HG03066 (cell line): Measurements from ENCODE around the gene POFUT2.

Experiments used
- ATAC-seq: cut with Tn5 transposase; IDR thresholded peaks from one replicate; pipeline ENCODE4 v1.9.1; 2021; ENCODE audit warnings: low read depth; ENCODE audit not compliant: unreplicated experiment

Gene POFUT2

DNA sequence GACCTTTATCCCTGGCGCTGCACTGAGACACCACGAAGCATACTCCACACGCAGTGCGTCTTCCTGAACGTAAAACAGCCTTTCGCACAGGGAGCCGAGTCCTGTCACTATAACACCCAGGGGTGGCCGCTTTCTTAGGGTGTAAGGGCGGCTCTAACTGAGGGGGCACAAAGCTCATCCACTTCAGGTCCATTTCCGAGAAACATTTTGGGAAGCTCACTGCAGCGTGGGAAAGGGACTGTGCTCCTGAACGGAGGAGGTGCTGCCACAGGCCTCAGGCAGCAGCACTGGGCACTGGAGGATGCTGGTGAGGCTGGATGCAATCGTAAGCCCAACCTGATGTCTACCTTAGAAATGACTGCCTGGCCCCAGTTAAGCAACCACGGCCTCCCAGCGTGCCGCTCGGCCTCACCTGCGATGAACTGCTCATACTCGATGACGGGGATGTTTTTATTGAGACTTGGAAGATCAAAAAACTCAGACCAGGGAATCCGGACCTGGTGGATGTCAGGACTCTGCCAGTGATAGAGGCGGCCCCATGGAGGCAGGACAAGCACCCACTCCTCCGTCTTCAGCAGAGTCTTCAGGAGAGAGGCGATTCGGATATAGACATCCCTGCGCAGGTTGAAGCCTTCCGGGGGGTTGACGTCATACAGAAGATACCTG is 2.3 kb downstream of the POFUT2 start:
- no peak for ATAC-seq

DNA sequence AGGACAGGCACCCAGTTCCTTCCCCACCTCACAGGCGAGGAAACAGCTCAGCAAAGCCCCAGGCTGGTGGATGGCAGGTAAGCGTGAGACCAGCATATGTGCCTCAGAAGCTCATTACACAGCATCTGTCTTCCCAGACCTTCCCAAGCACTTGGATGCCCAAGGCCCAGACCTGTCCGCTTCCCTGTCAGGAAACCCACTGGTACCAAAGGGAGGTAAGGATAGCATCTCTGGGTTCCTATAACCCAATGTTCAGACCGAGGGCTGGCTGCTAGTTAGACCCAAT is 3.3 kb downstream of the POFUT2 start:
- no peak for ATAC-seq

DNA sequence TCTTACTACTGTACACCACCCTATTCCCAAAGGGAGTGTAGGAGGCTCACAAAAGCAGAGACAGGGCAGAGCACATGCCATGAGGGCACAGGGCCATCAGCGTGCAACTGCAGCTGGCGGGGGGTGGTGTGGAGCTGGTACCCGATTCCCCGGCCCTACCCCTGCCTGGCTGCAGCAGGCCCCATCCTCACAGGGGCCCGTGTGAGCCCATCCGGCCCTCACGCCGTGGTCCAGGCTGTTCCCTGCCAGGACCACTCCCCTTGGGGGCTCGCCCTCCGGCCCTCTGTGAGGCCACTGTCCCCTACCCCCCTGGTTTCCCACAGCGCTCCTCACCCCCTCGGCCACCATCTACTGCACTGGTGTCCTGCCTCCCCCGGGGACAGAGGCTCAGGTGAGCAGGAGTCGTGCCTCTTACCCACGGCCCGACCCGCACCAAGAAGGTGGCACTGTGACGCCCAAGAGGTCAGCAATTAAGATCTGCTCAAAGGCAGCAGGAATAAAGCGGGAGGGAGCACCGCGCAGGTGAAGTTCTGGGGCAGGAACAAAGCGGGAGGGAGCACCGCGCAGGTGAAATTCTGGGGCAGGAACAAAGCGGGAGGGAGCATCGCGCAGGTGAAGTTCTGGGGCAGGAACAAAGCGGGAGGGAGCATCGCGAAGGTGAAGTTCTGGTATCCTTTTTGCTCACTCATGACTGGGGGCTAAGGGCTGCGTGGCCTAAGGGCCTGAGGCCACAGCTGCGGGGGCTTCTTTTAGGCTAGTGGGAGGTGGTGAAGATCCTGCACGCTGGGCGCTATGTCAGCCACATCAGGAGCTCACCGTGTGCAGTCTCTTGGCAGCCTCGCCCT is 3.9 kb downstream of the POFUT2 start:
- ATAC-seq, result no peak

DNA sequence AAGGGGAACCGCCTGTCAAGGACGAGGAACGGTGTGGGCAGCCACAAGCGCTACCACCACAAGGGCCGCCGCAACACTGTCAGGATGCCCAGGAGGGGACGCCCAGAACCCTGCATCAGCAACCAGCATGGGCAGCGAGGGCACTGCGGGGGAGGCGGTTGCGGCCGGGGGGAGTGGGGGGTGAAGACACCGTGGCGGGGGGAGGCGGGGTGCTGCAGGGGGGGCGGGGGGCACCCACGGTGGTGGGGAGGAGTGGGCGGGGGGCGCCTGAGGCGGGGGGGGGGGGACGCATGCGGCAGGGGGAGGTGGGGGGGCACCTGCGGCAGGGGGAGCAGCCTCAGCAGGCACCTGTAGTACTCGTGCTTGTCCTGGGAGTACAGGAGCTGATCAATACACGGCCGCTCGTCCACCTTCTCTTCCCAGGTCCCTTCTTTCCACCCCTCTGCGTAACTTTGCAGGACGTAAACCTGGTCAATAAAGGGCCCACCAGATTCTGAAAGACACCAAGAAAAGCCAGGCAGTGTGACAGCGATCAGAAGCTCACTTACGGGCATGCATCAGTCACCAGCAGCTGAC is 4.6 kb downstream of the POFUT2 start:
- no peak for ATAC-seq

DNA sequence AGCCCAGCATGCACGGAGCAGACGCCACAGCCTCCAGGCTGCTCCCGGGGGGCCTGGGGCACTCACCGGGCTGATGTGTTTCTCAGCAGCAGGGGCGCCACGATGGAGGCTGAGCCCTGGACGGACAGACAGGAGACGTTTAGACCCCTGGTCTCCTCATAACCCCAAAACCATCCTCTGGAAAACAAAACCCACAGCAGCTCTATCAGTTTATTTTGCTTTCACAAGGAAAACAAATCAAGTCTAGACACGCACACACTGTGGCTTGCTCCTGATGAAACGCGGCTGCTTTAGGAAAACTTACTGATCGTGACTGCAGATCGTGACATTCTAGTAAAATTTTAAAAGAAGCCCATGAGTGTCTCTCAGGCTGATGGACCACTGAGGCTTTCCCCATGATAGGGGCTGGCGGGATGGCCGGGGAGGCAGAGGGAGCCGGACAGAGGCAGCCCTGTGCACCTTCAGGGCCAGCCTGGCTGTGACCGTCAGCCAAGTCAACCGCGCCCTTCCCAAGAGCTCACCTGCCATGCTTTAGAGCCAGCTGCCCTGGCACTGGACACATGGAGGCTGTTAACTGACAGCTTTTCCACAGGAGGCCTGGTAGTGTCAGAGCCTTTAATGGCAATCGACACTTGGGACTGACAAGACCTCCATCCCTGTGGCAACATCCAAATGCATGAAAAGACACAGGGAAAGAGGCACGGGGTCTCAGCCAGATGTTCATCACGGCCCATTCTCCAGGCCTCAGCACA is 5.2 kb downstream of the POFUT2 start:
- ATAC-seq, result no peak

DNA sequence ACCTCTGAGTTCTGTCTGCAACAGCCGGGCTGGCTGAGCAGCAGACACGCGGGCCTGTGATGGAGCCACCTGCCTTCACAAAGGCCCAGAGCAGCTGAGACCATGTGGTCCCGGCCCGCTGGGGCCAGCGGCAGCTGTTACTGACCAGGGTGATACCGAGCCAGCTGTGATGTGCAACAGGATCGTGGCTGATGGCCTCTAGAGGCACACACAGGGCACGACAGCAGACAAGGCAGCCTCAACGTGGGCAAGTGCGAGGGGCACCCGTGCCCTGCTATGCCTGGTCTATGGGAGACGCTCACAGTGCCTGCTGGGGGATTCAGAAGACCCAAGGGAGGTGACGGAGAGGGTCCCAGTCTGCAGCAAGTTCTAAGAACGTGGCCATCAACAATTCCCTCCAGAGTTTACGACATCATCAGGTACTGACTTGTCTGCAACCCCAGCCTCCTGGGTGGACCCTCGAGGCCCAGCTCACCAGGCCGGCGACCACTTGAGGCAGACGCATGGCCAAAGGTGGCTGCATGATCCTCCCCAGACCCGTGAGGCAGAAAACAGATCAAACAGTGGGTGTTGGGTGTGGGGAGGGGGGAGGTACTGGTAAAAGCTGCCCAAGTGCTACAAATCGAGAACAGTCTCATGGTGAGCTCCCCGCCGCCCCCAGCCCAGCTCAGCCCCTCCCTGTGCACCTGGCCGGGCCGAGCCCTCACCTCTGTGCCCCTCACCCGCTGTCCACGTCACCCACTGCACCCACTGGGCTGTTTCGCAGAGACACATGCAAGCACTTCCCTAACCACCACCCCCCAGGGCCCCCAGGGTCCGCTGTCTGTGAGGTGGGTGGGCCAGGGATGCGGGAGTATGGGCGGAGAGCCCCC is 6.0 kb downstream of the POFUT2 start:
- no peak for ATAC-seq

DNA sequence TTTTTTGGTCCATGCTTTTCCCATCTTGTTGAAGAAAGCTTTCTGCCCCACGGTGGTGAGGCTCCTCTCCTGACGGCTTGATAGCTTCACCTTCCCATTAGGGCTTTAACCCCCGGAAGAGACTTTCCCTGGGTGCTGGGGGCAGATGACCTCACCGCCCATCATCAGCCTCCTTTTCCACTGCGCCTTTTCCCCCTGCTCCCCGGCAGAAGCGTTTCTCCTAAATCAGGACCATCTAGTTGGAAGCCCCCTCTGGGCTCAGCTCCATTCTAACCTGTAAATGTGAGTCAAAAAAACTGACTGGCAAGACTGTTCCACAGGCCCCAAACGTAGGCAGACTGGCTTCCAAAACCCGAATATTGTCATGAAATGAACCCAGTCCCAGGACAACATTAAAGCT is 6.7 kb downstream of the POFUT2 start:
- ATAC-seq, result no peak

DNA sequence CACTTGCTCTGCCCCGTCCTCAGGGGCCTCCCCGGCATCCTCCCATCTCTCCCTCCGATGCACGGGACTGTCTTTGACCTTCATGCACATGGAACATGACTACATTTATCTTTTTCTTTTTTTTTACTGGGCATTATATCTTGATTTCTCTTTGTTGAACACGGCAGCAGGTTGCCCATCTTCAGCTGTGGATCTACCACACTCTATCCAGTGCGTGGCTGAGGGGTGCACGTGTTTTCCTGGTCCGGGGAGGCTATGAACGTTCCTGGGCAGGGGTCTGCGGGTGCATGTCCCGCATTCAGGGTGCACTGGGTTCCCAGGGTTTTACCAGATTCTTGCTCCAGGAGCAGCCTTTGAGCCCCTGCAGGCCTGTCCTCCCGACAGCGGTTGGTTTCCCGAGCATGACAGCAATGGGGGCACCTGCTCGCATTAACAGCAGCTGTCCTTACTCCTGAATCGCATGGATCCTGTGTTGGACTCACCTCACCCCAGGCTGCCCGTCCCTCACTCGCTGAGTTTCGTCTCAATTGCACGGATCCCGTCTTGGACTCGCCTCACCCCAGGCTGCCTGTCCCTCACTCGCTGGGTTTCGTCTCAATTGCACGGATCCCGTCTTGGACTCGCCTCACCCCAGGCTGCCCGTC is 7.4 kb downstream of the POFUT2 start:
- ATAC-seq, result no peak

DNA sequence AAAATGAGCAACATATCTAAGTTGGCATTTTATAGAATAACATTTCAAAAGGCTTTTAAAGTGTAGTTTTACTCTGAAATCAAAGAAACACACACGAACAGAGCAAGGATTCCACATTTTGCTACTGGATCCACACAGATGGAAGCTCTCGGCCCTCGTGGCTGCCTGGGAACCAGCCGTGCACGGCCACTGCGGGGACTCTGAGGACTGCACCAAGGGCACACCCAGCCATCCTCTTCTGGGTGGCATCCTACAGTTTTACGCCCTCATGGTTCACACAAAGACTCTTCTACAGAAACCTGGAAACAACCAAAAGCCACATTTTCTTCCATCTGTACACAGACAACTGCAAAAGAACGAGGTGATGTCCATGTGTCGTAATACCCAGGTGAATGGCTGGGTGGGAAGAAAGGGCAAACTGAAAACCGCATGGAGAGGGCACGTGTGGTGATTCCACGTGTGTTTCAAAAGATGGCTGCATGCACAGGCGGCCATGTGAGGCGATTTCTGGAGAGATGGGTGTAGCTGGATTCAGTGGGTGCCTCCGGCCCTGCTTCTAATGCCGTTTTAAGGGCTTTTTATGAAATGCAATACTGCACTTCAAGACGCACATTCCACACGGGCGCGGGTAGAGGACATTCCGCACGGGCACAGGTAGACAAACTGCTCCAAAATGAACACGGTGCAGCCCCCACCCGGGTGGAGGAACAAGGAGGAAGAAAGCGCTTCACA is 8.1 kb downstream of the POFUT2 start:
- no peak for ATAC-seq

DNA sequence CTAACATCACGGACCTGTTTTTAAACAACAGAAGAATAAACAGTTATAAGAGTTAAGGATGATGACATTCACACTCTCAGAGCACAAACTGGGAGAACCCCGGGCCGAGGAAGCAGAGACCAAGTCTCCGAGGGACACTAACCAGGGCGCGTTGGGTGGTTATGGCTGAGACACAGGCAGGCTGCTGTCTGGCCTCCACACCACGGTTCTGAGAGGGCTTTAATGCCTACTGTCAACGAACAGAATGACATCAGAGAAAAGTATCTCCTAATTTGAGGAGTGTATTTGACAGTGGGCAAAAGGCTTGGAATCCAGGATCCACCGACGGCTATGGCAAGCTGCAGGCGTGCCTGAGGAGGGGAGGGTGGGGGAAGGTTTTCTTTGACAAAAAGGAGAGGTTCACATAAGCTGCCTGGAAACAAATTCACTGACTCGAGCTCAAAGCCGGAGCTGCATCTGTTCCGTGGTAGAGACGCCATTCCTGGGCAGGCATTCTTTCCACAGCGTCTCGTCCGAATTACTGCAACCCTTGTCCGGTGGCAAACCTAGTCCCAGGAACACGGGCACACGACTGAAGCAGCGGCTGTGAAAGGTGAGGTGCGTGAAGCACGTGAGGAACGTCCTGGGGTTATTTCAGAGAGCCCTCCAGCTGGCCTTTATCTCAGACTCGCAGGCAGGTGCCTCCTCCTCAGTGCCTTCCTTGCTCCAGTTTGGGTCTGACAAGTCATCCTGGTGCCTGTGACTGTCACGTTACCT is 9.4 kb downstream of the POFUT2 start:
- ATAC-seq, result no peak

DNA sequence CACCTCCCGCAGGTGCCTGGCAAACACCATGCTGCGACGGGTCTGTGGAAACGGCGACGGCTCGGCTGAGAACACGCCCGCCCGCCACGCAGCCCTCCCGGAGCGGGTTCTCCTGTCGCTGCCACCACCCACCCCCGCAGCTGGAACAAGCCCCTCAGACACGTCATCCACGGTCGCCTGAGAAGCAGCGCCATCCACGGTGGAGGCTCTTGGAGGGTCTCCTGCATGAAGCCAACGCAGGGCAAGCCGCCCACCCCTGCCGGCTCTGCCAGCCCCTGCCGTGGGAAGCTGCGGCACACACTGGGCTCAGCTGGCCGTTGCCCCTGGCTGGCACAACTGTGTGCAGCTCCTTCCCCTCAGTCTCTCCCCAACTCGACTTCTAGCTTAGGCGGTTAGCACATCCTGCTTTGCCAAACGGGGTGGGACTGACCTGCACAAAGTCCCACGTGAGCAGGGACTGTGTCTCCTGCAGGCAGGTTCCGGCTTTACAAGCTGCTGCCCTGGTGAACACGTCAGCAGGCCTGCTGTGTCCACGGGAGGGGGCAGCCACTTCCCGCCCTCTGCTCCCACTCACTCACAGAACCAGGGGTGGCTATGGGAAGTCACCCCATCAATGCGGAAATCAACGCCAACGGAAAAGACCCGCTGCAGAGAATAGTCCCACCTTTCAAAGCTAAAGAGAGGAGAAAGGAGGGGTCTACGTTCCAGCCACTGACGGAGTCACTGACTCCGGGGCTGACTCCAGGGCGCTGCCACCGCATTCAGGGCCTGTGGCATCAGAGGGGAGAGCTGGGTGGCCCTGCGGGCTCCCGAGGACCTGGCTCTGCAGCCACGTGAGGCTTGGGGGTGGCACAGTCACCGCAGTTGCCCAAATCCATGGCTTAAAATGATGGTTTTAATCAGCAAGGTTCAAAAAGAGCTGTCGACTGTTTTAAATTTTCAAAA is 10.3 kb downstream of the POFUT2 start:
- no peak for ATAC-seq

DNA sequence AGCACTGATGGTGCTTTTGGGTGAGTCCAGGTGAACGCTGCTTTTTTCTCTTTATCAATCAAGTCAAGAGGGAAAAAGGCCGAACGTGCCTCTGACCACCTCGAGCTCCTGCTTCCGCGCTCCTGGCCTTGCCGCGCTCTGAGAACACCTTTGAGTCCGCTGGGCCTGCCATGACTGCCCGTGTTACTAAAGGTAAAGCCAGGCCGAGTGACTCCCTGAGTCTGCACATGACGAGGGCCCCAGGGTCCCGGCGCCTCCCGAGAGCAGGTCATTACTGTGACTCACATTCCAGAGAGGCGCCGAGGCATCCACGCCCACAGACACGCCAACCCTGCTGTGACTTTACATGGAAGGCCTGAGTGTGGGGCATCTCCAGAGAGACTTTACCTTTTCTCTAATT is 11.1 kb downstream of the POFUT2 start:
- no peak for ATAC-seq

DNA sequence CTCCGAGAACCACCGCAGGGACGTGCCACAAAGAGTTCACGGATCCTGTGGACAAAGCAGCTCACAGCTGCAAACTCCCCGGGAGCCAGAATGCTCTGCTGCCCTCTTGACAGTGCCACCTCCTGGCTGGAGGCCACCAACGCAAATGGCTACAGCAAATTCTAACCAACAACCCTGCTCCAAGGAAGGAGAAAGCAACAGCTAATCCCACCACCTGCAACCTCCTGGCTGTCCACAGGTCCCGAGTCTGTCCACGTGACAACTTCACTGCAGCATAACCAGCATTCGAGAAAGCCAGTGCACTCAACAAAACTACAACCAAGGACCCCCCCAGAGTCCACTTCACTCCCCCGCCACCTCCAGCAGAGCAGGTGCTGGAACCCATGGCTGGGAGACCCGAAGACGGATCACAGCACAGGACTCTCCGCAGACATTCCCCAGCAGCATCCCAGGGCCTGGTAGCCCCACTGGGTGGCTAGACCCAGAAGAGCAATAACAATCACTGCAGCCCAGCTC is 17.3 kb downstream of the POFUT2 start:
- ATAC-seq, result no peak

DNA sequence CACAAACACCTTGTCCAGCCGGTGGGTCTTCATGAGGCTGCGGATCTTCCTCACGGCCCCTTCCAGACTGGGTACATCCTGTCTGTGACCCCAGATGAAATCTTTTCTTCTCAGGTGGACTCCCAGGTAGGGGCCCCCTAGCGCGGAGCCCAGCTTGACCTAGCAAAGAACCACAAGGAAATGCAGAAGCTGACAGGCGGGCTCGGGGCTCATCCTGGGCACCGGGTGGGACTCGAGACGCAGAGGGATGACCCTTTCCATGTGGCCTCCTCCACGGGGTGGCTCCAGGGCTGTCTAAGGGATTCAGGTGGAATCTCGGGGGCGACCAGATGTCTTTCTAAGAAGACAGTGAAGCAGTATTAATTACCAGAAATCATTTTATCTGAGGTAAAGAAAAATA is 17.8 kb downstream of the POFUT2 start:
- ATAC-seq, result no peak

DNA sequence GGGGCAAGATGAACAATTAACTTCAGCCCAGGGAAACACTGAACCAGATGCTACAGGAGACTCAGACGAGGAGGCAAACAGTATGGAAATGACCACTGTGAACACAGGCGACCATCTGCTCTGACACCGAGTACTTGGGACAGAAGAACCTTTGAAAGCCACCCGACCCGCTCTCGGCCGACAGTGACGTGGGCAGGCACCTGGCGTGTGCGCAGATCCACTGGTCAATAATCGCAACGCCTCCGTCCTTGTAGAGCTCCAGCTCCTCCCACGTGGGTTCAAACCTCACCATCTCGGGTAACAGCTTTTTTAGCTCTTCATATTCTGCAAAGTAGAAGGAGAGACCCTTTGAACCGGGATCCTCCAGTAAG is 20.3 kb downstream of the POFUT2 start:
- no peak for ATAC-seq

DNA sequence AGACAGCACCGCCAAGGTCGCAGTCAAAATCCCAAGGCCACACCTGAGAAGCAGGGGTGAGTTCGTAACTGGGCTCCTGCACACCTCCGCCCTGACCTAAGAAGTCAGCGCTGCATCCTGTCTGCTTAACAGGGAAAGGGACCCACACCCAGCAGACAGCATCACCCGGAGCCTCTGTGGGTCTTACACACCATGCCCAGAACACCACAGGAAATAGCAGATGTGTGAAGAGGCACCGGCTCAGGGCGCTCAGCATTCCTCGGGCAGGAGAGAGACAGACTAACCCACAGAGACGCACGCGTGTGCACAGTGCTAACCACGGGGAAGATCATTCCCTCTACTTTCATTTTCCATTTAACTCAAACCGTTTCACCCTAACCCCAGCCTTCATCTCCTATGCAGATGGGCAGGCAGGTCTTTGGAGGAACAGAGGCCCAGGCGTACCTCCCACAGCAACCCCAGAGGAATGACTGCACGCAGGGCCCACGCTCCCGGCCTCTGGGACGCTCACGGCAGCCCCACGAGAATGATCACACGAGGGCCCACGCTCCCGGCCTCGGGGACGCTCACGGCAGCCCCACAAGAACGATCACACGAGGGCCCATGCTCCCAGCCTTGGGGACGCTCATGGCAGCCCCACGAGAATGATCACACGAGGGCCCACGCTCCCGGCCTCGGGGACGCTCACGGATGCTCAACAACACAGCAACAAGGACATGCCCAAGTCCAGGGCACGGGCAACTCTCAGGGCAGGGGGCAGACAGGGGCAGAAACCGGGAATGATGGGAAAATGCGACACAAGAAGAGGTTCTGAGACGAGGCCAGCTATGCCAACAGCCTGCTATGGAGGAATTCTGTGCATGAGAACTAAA is 20.9 kb downstream of the POFUT2 start:
- ATAC-seq, result no peak
